DMS 273 (cell line): Measurements from ENCODE around the gene SLC2A6.

Source experiments
- DNase-seq: peaks from one replicate; lab custom pipeline; 2025; ENCODE audit not compliant: unreplicated experiment; lab: John Stamatoyannopoulos, UW

SLC2A6 gene

DNA sequence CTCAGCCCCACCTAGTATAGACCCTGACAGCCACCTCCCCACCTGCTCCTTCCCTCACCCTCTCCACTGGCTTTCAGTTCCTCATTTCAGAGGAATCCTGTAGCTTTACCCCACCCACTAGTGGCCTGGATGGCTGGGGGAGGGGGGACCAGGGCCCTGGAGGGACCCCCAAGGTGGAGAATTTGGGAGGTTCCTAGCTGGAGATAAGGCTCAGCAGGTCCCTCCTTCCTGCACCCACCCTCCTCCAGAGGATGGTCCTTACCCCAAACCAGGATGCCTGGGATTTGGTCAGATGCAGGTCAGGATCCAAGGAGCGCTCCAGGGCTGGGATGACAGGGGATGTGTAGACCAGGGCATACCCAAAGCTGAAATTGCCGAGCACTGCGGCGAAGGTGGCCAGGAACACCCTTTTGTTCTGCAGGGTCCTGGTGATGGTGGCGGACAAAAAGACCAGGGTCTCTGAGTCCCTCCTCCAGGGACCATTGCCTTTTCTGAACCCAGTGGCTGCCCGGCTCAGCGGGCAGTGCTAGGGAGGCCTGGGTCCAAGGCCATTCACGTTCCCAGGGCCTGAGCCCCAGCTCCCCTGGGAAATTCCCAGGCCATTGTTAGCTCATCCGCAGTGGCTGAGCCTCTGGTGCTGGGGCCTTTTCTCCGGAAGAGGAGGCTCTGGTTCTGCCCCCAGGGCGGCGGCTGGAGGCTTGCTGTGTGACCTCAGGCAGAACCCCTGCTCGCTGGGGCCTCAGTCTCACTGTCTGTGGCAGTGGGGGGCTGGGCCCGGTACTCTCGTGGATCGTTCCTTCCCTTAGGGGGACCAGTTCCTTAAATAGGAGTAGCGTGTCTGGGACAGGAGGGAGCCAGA is 678 bp downstream of the SLC2A6 start:
- DNase-seq, result no peak

DNA sequence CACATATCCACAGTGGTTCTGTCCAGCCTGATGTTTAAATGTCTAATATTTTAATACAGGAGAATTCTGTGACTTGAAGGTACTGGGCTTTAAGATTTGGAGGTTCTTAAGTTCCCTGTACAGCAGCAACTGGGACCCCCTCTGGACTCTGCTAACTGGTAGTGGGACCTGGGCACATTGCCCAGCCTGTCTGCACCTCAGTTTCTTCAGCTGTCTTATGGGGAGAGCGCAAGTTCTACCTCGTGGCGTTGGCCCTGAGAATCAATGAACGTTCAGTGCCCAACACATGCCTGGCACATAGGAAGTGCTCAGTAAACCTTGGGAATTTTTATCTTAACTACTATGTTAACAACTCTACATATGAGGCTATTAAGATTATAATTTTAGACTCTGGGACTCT is 1.4 kb downstream of the SLC2A6 start:
- DNase-seq, result no peak

DNA sequence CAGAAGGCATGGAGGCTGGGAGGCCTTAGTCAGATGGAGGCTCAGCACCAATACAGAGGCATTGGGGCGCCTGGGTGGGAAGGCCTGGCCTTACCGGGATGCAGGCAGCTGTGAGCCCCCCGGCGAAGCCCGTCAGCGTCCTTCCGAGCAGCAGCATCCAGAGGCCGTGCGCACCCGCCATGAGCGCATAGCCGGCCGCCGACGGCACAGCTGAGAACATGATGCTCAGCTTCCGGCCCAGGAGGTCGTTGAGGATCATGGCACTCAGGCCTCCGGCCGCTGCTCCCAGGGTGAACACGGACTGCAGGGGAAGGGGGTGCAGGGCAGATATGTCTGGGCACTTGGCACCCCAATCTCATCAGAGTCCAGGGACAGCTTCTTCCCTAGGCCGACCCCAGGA is 2.0 kb downstream of the SLC2A6 start:
- DNase-seq, result no peak

DNA sequence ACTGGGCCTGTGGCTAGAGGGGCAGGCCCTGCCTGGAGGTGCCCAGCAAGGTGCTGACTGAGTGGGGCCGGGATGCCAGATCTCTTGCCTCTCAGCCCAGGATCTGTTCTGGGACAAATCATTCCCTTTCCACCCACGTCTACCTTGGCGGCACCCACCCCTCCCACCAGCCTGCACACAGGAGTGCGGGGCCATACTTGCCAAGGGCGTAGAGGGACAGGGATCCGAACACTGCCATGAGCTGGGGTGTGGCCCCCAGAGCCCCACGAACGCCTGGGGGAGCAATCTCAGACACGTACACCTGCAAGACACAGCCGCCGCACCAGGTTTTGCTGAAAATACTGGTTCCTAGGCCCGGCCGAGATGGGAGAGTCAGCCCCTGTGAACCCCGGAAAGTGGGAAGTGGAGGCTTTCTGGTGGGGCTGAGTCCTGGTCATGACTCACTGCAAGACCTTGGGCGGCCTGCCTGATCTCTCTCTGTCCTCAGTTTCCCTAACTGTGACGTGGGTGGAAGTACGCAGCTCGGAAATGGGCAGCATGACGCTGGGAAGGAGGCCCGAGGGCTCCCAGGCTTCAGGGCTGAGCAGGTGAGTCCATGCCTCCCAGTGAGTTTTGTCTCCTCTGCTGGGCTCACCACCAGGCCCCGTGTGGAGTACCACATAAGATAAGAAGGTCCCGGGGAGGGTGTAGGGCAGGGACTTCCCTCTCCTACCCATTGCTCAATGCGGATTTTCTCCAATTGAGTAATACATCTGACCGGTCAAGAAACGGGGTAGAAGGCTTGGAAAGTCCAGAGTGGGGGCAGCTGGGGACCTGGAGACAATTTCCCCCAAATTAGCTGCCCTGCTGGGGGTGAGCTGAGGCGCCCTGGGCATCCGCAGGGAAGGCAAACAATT is 2.6 kb downstream of the SLC2A6 start:
- DNase-seq, result no peak

DNA sequence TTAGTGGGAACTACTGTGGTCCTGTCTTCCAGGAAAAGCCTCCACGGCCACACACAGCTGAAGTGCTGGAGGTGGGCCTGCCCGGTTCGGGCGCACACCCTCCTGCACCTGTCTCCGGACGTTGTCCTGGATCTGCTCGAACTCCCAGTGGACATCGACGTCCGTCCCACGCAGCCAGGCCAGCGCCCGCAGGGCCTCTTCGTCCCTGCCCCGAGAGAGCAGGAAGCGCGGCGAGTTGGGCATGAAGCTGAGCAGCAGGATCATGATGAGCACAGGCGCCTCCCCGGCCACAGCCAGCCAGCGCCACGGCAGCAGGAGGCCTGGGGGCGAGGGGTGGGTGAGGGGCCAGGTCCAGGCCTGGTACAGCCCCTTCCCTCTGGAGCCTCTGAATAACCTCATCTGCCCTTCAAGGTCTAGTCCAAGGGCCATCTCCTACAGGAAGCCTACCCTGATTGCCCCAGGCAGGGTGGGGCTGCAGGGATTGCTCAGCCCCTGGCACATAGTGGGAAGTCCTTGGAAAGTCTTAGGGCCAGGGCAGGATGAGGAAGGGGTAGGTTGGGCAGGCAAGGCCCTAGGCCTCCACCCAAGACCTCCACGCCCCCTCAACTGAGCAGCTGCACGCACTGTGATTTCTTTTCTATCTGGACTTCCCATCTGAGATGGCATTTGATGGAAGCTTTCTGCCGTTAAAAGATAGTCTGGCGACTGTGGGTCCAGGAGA is 3.4 kb downstream of the SLC2A6 start:
- DNase-seq, result no peak

DNA sequence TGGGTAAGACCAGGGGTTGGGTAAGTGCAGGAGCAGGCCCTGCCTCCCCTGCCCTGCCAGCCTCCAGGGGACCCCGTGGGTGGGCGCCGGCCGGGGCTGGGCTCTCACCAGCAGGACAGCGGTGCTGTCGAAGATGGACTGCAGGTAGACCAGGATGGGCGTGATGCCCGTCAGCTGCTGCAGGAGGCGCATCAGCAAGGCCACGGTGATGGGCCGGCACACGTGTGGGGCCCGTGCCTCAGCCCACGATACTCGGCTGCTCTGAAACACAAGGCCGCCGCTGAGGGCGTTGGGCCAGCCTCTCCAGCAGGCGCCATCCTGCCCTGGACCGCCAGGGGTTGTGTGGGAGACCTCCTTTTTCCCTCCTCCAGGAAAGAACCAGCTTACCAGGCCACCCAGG is 4.0 kb downstream of the SLC2A6 start:
- DNase-seq, result no peak

DNA sequence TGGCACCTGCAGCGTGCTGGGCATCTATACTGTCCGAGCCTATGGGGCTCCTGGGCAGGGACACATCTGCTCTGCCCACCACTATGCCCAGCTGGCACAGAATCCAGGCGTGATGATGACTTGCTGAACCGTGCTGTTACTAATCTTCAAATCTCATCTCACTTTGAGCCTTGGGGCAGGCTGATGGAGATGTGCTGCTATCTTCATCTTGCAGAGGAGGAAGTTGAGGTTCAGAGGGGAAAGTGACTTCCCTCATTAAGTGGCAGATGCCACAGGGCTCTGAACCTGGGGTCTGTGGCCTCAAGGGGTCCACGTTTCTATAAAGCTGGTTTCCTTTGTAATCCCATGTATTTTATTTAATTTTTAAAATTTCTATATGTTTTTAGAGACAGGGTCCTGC is 4.7 kb downstream of the SLC2A6 start:
- no peak for DNase-seq

DNA sequence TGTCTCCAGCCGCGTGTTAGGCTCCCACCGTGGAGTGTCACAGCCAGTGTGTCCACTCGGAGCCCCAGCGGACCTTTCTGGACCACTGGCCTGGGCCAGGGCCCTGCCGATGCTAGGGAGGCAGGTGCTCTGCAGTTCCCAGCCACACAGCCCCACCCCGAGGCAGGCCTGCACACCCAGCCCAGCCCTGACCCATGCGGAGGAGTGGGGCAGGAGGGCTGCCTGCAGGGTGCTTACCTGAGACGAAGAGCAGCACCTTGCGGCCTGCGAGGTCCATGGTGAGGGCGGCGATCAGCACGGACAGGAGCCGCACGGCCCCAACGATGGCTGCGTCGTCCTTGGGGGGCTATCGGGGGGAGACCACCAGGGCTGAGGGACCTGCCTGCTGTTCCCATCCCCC is 5.2 kb downstream of the SLC2A6 start:
- DNase-seq, result no peak

DNA sequence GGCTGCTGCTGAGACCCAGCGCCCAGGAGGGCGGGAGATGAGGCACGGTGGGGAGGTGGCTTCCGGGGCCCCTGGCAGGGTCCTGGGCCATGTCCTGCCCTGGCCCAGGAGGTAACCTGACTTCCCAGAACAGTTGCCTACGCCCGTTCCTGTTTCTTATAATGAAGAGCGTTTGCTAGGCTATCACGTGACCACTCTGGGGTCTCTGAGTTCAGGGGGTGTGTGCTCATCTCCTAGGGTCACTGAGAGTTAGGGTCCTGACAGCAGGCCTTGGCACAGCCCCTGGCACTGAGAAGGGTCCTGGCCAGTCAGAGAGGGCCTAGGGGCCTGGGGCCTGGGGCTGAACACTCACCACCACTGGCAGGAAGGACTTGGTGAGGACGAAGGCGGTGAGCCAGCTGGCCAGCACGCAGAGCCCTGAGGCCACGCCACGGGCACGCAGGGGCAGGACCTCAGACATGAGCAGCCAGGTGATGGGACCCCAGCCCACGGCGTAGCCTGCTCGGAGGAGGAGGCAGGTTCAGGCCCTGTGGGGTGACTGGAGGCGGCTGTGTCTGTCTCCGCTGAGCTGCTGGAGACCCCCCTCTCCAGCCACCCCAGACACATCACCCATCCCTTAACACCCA is 6.0 kb downstream of the SLC2A6 start:
- no peak for DNase-seq

DNA sequence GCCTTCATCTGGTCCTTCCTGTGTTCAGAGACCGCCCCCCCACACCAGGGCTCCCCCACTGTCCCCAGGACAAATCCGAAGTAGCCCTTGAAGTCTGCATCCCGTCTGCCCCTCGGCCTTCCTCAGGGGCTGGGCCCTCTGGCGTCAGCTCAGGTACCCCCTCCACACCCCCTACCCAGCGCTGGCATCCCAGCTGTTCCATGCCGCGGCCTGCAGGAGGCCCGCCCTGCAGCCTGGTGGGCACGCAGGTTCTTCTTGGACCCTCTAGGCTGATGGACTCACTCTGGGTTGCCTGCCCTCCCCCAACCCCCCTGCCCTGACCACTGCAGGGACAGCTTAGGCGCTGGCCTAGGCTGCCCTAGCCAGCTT is 6.6 kb downstream of the SLC2A6 start:
- no peak for DNase-seq

DNA sequence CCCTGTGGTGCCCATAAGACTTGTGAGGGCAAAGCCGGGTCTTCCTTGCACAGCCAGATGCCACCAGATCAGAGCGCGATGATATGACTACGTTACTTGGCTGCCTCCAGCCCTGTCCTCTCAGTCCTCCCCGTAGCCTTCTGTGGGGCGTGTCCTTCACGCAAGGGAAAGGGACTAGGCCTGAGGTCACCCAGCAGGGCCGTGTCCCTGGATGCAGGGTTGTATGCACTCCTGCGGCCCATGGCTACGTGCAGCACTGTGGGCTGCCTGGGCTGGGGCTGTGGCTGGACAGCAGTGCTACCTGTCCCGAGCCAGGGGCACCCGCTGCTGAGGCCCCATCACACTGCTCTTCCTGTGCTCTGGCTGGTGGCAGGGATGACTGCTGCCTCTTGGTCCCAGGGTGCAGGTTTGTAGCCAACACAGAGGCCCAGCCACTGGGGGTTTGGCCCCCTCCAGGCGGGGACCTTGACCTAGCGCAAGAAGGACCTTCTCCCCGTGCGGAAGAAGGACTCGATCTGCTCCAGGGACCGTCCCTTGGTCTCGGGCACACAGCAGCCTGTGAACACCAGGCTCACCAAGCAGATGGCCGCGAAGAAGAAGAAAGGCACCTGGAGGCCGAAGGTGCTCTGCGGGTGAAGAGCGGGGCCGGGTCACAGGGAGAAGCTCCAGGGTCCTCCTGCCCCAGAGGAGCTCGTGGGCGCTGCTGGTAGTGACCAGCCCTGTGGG is 7.2 kb downstream of the SLC2A6 start:
- no peak for DNase-seq

DNA sequence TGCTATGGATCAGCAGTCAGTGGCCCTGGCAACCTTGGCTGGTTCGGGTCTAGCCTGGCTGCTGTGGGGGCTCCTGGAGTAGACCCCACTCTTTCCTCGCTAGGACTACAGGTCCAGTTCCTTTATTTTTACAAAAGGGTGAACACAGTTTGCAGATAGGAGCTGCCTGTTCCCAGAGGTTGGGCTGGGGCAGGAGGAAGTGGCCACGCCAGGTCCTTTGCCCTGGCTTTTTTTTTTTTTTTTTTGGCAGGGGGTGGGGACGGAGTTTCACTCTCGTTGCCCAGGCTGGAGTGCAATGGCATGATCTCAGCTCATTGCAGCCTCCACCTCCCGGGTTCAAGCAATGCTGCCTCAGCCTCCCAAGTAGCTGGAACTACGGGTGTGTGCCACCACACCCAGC is 7.9 kb downstream of the SLC2A6 start:
- no peak for DNase-seq

DNA sequence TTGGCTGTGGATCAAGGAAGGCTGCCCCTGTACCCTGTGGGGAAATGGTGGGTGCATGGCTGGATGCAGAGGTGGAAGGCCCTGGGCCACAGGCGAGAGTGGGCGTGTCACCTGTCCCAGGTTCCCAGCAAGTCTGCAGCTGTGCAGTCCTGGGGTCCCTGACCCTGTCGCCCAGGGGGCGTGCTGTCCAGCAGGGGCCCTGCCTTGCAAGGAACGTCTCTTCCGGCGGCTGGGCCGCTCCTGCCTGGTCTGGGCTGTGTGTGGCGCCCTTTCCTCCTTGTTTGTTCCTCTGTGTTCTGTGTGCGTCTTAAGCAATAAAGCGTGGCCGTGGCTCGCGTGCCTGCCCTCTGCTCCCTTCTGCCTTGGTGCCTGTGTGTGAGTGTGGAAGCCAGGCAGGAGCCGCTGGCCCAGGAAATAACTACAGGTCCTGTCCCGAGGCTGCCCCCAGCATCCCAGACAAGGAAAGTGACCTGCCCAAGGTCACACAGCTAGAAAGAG is 8.4 kb downstream of the SLC2A6 start:
- no peak for DNase-seq

DNA sequence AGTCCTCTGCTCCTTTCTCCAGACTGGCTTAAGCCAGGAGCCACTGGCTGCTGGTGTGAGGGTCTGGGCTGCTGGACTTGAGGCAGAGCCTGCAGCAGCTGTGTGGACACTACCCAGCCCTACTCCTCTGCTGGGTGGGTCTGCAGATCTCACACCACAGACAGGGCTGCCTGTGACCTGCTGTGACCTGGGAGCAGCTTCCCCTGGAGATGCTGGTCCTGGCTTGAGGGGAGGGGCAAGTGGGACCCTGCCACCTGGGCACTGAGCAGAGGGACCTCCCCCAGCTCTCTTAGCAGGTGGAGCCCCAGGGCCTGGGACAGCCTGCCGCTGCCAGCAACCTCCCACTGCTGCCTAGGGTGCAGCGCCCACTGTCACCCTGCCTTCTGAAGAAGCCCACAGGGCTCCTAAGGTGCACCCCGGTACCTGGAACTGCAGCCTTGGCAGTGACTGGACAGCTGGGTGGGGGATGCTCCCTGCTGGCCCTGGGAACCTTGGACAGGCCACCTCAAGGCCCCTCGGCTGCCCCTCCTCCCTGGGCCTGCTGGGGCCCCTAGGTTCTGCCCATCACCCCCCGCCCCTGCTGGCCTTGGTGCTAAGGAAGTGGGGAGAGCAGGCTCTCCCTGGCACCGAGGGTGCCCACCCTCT is 10.0 kb downstream of the SLC2A6 start:
- DNase-seq, result no peak

DNA sequence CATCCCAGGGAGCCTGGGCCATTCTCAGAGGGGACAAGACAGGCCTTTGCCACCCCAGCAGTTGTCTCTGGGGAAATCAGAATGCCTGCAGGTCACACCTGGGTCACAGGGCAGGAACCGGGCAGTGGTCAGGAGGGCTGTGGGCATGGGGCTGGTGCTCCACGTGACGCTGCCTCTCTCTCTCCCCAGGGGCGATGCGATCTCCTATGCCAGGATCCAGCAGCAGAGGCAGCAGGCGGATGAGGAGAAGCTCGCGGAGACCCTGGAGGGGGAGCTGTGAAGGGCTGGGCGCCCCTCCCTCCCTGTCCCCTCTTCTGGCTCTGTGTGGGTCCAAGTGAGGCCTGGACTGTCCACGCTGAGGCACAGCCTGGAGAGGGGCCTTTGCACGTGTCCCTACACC is 10.5 kb downstream of the SLC2A6 start:
- DNase-seq, result no peak

DNA sequence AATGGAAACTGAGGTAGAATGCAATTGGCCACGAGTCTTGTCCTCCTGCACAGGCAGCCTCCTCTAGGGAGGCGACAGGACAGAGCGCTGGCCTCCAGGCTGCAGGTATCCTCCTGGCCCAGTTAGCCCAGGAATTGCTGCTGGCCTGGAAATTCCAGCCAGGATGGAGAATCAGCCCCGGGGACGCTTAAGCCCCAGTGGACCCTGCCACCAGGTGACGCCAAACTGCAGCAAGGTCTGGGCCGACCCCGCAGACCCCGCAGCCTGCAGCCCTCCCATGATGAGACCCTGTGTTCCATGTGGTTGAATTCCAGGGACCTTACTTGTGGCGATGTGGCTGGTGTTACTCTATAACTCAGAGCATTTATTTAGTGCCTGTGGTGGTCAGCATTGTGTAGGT is 11.8 kb downstream of the SLC2A6 start:
- DNase-seq, result no peak

DNA sequence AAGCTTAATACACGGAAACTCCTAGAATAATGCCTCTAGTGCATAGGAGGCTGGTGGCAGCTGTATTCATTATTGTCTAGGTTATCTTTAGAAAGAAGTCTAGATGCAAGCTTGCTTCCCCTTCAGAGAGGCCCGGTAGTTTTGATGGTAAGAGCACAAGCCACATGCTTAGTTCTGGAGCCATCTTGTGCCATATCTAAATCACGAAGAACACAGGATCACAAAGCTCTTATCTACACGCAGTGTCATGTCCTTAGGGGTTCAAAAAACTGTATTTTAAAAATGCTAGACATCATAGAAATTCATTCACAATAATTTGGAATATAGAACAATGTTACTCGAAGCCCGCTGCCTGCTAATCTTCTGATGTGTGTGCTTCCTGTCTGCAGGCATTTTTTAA is 12.9 kb downstream of the SLC2A6 start:
- no peak for DNase-seq

DNA sequence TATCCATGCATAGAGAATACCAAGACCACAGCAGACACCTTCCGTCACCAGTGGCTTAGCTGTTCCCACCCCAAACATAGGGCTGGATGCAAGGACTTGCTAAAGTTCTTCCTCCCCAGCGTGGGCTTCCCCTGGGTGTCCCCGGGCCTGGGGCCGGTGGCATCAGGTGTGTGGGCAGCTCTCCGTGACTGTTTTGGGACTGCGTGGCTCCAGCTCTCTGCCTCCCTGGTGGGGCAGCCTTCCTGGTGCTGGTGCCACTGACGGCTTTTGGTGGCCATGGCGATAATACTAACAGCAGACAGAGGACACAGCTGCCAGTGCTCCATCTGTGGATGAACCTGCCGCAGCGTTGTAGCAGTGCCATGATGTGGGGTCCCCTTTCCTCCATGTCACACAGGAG is 14.3 kb downstream of the SLC2A6 start:
- no peak for DNase-seq

DNA sequence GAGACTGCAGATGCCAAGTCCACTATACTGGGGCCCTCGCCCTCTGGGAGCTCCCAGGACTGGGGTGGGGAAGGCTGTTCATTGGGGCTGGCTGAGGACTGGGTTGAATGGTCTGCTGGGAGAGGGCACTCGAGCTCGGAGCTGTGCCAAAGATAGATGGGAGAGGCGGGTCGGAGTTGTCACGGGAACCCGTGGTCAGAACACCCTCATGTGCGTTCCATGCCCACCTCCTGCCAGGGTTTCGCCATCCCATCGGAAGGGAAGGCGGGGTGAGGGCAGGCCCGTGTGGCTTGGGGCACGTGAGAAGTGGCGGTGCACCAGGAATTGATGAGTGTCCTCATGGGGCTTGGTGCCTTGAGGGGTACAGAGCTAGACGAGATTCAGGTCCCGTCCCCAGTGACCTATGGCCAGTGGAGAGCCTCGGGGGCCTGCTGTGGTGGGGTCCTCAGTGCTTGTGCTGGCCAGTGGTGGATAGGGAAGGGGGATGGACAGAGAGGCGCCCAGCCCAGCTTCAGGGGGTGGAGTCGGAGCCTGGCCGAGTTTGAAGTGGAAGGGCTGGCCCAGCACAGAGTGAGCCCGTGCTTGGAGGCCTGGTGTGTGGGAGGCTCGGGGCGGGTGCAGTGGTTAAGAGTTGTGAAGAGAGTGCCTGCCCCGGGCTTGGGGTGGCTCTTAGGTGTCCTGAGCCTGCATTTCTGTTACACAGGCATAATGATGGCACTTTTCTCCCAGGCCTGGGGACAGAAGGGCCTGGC is 14.9 kb downstream of the SLC2A6 start:
- DNase-seq, result no peak
